Occipital lobe (tissue), 2 donors: Measurements from ENCODE around the gene NFIC. TPM values are rescaled to one million over a fixed set of nuclear protein-coding genes. Genes with fewer than 3 reads are reported as not detected.

Experiments used
- DNase-seq: peaks from one replicate; lab custom pipeline; 2025; lab: John Stamatoyannopoulos, UW
- total RNA-seq: library from RNA; depleted of rRNA; stranded (reverse); fragments of >200 nt; gene quantifications from one replicate; pipeline ENCODE4 v1.2.3, GENCODE V29; 2014

NFIC gene
- total RNA-seq, 1 donor from 2014 or later, result 6.6 TPM

GRCh38 chr19:3467437-3468198, 101.2 kb downstream of the NFIC start:
- DNase-seq, result no peak

- DNase-seq, result no peak
Measured at GRCh38 chr19:3468211-3468610, 101.8 kb downstream of the NFIC start.

DNA sequence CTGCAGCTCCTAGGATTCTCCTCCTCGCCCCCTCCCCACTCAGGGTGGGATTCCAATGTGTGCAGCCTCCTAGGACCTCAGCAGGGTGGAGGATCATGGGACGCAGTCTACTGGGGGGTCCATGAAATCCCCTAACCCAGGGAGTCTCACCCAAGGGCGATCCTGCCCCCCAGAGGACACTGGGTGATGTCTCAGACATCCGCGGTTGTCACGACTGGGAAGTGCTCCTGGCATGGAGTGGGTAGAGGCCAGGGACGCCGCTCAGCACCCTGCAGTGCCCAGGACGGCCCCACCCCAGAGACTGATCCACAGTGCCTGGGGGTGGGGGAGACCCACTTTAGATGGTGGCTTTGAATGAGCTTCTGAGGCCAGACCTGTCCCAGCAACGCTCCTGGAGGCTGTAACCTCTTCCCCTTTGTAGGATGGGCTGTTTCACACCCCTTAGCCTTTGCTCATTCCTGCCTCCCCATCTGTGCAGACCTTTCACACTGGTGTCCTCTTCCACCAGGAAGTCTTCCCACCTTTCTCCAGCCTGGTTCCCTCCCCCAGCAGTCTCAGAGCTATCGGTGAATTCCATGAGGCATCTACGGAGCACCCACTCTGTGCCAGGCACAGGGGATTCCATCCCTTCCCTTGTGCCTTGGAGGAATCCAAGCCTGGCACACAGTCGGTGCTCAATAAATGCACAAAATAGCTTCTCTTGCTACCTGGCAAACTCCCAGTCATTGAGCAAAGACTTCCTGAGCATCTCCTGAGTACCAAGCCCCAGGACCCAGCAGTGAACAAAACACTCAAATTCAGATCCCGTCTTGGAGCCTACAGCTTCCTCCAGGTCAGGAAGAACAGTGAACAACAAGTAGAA, 103.5 kb downstream of the NFIC start:
- DNase-seq, result no peak

GRCh38 chr19:3470500-3471128, 104.2 kb downstream of the NFIC start:
- no peak for DNase-seq

GRCh38 chr19:3471954-3472655, 105.7 kb downstream of the NFIC start:
- no peak for DNase-seq

DNA sequence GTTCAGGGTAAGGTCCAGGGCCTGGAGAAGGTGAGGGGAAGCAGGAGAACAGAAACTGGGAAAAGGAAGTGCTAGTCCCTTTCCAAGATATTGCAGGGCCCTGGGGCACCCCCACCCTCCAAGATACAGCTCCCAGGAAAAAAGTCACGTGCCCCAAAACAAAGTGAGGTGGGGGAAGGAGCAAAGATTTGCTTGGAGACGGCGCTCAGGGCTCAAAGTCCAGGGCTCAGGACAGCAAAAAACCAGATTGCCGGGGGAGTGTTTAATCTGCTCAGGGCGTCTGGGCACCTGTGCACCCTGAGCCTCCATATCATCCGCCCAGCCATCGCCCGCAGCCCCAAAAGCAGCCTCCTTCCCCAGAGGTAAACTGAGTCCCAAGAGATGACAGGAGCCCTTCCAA, 107.6 kb downstream of the NFIC start:
- no peak for DNase-seq

GRCh38 chr19:3474614-3475013, 108.2 kb downstream of the NFIC start:
- DNase-seq, result no peak

DNA sequence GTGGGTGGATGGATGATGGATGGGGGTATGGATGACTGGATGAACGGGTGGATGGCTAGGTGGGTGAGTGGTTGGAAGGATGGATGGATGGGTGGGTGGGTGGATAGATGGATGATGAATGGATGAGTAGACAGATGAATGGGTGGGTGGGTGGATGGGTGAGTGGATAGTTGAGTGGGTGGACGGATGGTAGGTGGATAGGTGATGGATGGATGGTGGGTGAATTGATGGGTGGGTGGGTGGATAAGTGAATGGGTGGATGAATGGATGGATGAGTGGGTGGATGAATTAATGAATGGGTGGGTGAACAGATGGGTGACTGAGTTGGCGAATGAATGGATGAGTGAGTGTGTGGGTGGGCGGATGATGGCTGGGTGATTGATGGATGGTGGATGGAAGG, 109.1 kb downstream of the NFIC start:
- no peak for DNase-seq

DNA sequence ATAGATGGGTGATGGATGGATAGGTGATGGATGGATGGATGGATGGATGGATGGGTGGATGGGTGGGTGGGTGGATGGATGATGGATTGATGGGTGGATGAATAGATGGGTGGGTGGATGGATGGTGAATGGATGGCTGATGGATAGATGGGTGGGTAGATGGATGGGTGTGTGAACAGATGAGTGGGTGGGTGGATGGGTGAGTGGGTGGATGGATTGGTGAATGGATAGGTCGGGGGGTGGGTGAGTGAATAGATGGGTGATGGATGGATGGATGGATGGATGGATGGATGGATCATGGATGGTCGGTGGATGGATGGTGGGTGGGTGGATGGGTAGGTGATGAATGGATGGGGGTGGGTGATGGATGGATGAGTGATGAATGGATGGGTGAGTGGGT, 110.4 kb downstream of the NFIC start:
- DNase-seq, result no peak

- no peak for DNase-seq
Measured at GRCh38 chr19:3477506-3477905, 111.1 kb downstream of the NFIC start.

DNA sequence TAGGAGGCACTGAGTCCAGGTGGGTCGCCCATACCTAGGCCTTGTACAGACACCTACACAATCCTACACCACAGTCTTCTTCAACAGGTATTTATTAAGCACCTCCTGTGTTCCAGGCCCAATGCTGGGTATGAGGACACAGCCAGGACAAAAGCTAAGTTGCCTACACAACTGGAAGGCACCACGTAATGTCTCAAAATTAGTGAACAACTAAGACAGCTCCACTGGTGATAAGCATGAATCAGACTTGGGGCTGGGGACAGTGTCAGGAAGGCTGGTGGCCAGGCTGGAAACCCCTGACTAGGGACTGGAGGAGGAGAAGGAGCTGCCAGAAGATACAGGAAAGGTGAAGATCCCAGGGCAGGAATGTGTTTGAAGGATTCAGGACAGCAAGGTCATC, 111.6 kb downstream of the NFIC start:
- no peak for DNase-seq

- DNase-seq, result no peak
Measured at GRCh38 chr19:3478409-3479176, 112.2 kb downstream of the NFIC start.

GRCh38 chr19:3479177-3479833, 112.9 kb downstream of the NFIC start:
- no peak for DNase-seq

DNA sequence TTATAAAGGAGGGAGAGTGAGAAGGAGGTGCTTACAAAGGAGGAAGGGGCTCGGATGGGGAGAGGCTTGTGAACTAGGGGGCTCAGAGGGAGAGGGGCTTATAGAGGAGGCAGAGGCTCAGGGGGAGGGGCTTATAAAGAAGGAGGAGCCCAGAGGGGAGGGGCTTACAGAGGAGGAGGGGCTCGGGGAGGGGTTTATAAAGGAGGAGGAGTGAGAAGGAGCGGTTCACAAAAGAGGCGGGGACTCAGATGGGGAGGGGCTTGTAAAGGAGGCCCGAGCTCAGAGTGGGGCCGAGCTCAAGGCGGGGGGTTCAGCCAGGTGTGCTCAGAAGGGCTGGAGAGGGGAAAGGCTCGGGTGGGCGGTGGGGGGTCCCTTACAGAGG, 113.4 kb downstream of the NFIC start:
- no peak for DNase-seq

DNA sequence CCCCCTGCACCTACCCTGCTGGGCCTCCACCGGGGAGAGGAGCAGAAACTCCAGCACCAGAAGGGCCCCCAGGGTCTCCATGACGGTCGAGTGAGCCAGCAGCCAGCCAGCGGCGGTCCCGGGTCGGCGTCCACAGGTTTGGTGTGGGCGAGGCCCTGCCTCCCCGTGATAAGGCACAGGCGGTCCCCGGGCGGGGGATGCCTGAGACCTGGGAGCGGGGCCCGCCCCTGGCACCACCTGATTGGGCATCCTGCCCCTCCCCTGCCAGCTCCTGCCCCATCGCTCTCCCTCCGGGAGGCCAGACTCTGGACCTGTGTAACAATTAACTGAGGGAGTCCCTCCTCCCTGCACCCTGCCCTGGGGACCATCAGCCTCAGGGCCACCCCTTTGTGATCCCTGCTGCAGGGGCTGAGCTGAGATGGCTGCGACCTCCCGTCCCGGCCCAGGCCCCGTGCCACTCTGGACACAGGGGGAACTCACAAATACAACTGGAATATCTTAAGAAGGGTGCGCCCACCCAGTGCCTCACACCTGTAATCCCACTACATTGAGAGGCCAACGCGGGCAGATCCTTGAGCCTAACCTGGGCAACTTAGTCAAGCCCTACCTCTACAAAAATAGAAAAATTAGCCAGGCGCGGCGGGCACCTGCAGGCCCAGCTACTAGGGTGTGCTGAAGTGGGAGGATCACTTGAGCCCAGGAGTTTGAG, 114.2 kb downstream of the NFIC start, which contains the start of gene SMIM24:
Gene SMIM24 (minus strand): TSS at position 143 of the 709 bp plus-strand sequence. CDS start 62 bp downstream, at position 81.
- no peak for DNase-seq

DNA sequence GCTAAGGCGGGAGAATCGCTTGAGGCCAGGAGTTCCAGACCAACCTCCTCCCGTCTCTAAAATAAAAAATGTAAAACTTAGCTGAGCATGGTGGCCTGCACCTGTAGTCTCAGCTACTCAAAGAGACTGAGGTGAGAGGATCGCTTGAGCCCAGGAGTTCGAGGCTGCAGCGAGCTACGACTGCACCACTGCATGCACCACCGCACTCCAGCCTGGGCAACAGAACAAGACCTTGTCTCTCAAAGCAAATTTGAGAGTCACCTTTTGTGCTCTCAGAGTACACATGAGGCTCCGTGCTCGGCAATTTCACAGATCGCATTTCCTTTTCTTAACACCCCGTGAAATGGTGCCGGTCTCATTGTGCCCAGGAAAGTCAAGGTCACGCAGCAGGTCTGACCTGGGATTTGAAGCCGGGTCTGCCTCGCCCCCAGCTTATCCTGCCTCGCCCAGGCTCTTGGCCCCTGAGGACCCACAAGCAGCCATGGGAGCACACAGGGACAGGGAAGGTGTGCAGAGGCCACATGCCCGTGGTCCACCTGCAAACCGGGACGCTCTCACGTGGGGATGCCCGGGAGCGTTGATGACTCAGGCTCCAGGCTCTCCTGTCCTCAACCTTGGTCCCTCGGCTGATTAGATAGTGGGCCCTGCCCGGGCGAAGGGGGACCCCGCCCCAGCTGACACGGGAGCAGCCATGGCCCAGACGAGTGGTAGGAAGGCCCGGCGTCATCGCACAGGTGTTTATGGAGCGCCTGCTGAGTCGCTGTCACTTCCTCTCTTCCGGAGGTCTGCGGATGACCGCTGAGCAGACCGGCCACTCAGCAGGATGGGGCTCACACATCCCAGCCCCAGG, 115.1 kb downstream of the NFIC start:
- DNase-seq, result no peak

DNA sequence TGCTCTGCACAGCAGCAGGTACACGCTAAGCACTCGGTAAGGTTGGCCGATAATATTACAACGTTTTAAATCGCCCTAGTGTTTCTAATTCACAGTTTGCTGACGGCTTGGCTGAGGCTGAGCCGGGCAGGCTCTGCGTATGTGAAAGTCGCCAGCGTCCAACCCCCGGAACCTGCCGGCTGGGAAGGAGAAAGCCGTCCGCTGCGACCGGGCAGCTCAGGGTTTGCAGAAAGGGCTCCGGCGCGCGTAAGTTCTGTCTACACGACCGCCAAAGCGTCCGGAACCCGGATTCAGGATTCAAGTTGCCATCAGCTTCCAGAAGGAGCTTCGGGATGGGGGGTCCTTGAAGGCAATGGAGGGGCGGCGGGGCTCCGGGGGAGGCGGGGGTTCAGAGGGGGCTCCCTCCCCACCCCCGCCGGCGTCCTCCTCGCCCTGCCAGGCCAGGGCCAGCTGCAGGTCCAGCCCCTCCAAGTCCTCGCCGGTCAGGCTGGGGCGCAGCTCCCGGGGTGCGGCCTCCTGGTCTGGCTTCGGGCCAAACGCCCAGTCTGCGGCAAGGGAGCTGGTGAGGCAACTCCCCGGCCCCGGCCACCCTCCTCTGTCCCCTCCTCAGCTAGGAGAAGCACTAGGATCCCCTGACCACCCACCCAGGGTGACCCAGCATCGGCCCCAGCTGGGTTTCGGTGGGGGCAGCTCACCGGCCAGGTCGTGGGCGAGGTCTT, 116.3 kb downstream of the NFIC start:
- DNase-seq, result no peak

- no peak for DNase-seq
Measured at GRCh38 chr19:3483226-3483628, 116.8 kb downstream of the NFIC start, which contains the start of gene SMIM44. TSS of gene SMIM44 (minus strand) at chr19:3483441. CDS start at chr19:3483403, 38 bp downstream.
